GM12878 (cell line): ENCODE results near the gene CIAO2A. TPM values are rescaled to one million over a fixed set of nuclear protein-coding genes. Genes with fewer than 3 reads are reported as not detected.

Experiments used
- ATAC-seq: fragments of 200-7000 bp; cut with Tn5 transposase; 3 replicates; pipeline ENCODE4 v1.9.1; 2020; ENCODE audit warnings: mild to moderate bottlenecking, moderate library complexity
- BruUV-seq: library from RNA; stranded (reverse); fragments of 400-500 nt; replicated peaks from 2 replicates; lab custom pipeline; 2021; lab: Mats Ljungman, UMichigan
- CTCF ChIA-PET: fragments of 300-600 bp; sonication (Branson Sonifier 250); formaldehyde crosslinking; extraction: SDS; loops from one replicate; lab custom pipeline; 2021; ENCODE audit warnings: inconsistent platforms; lab: Yijun Ruan, JAX
- POLR2A ChIA-PET: fragments of 350-600 bp; formaldehyde crosslinking; extraction: SDS; loops from one replicate; lab custom pipeline; 2021; ENCODE audit warnings: inconsistent platforms; lab: Charles Lee
- RAD21 ChIA-PET: fragments of 300-600 bp; sonication (Branson Sonifier 250); formaldehyde crosslinking; loops from one replicate; lab custom pipeline; 2023; ENCODE audit warnings: antibody characterized with exemption; ENCODE audit not compliant: unreplicated experiment; lab: Charles Lee
- SMC1A ChIA-PET: fragments of 300-600 bp; sonication (Branson Sonifier 250); formaldehyde crosslinking; loops from one replicate; lab custom pipeline; 2023; ENCODE audit not compliant: unreplicated experiment, uncharacterized antibody; lab: Charles Lee
- DNase-seq: peaks from one replicate; pipeline ENCODE4 v3.0.0-alpha.2; 2011; ENCODE audit warnings: low read depth, low spot score
- FAIRE-seq: peaks from 3 replicates; lab custom pipeline; 2011; peaks lifted over from hg19 to GRCh38; lab: Jason Lieb, UNC
- H2AFZ ChIP-seq: 2 replicates; pipeline ENCODE4 v1.6.0; 2011; ENCODE audit warnings: low read depth, low read length, control low read depth; ENCODE audit not compliant: control insufficient read depth
- H3K27ac ChIP-seq: 2 replicates; pipeline ENCODE4 v1.5.1; 2011; ENCODE audit warnings: control low read depth; ENCODE audit not compliant: control insufficient read depth, insufficient read depth
- H3K27me3 ChIP-seq, 2 experiments: replicated peaks in 1 of 2; 2 replicates each; pipeline versions ENCODE4 v1.6.0 to v1.6.1; 2011; ENCODE audit warnings: low read length in 1 of 2; ENCODE audit not compliant: control insufficient read depth in 2 of 2, insufficient read depth in 2 of 2
- H3K36me3 ChIP-seq, 2 experiments: 2 replicates each; pipeline ENCODE4 v1.5.1; 2011; ENCODE audit warnings: low read length in 1 of 2; ENCODE audit not compliant: control insufficient read depth in 2 of 2, insufficient read depth in 2 of 2
- H3K4me1 ChIP-seq: 2 replicates; pipeline ENCODE4 v1.6.1; 2011; ENCODE audit warnings: mild to moderate bottlenecking, low read length, moderate library complexity, mixed read lengths; ENCODE audit not compliant: control insufficient read depth, insufficient read depth
- H3K4me2 ChIP-seq: 2 replicates; pipeline ENCODE4 v1.6.0; 2011; ENCODE audit warnings: control low read depth; ENCODE audit not compliant: control insufficient read depth, insufficient read depth
- H3K4me3 ChIP-seq: fragments of 200-600 bp; sonication (generic); 2 replicates; pipeline ENCODE4 v1.5.1; 2016
- H3K79me2 ChIP-seq: 2 replicates; pipeline ENCODE4 v1.6.0; 2011; ENCODE audit warnings: low read length; ENCODE audit not compliant: control insufficient read depth, insufficient read depth
- H3K9ac ChIP-seq: 2 replicates; pipeline ENCODE4 v1.8.0; 2011; ENCODE audit warnings: low read length, control low read depth, mixed read lengths; ENCODE audit not compliant: control insufficient read depth, insufficient read depth
- H3K9me3 ChIP-seq: replicated peaks from 3 replicates; pipeline ENCODE4 v1.5.1; 2011; ENCODE audit warnings: mild to moderate bottlenecking, low read length; ENCODE audit not compliant: control insufficient read depth, insufficient read depth
- H4K20me1 ChIP-seq: 2 replicates; pipeline ENCODE4 v1.6.0; 2011; ENCODE audit not compliant: control insufficient read depth, insufficient read depth
- BACH1 ChIP-seq: fragments of 450-650 bp; IDR thresholded peaks from 2 replicates; pipeline ENCODE4 v1.6.1; 2017; ENCODE audit warnings: mild to moderate bottlenecking, borderline replicate concordance
- CBX5 ChIP-seq: sonication (generic); IDR thresholded peaks from 2 replicates; pipeline ENCODE4 v1.6.1; 2016; ENCODE audit warnings: low read depth, moderate library complexity, mild to moderate bottlenecking, inconsistent platforms
- FOXM1 ChIP-seq: IDR thresholded peaks from 2 replicates; pipeline ENCODE4 v1.6.1; 2012; ENCODE audit warnings: low read depth, mild to moderate bottlenecking, inconsistent platforms, low read length, moderate library complexity
- SMAD1 ChIP-seq: fragments of 450-650 bp; IDR thresholded peaks from 2 replicates; pipeline ENCODE4 v1.6.1; 2018; ENCODE audit warnings: mild to moderate bottlenecking, low read depth; ENCODE audit not compliant: partially characterized antibody
- SREBF1 ChIP-seq: IDR thresholded peaks from 2 replicates; pipeline ENCODE4 v1.6.1; 2012; ENCODE audit warnings: mild to moderate bottlenecking, low read length
- ZBTB11 ChIP-seq: fragments of 450-650 bp; formaldehyde crosslinking; IDR thresholded peaks from 2 replicates; pipeline ENCODE4 v1.5.0; 2022; ENCODE audit warnings: mild to moderate bottlenecking, missing genetic modification characterization
- WGBS: methylation state at CpG from one replicate; pipeline ENCODE4 v1.1.6; 2016; ENCODE audit warnings: low lambda C conversion rate; ENCODE audit not compliant: insufficient replicate concordance, insufficient coverage; ENCODE audit errors: missing lambda C conversion rate; 5-methylcytosine and 5-hydroxymethylcytosine counted together
- in situ Hi-C: fragments of 300-500 bp; cut with MboI; formaldehyde crosslinking; loops from 9 replicates; pipeline ENCODE4 v1.14.3; 2018; ENCODE audit warnings: mixed read lengths
- intact Hi-C: fragments of 100-400 bp; cut with micrococcal nuclease; formaldehyde crosslinking; loops from one replicate; pipeline ENCODE4 v1.14.2; 2022; ENCODE audit not compliant: unreplicated experiment
- polyA plus RNA-seq, 11 experiments: library from polyadenylated mRNA; depleted of rRNA in 4 of 11; unstranded in 6 of 11; stranded (reverse) in 5 of 11; fragments of >200 nt; fragmentation: Nextera tagmentation in 4 of 11; fragmentation: Illumina TruSeq in 1 of 11; extraction: Ambion mirVana in 4 of 11; extraction: Trizol in 1 of 11; gene quantifications; 1 replicate in 1 of 11; 2 replicates in 10 of 11; pipeline versions ENCODE4 v1.2.1 to v1.2.3, GENCODE V29; 2011 to 2016; ENCODE audit warnings: inconsistent platforms in 2 of 11, missing spikeins in 2 of 11, low read depth in 1 of 11
- total RNA-seq, 4 experiments: library from RNA; depleted of rRNA in 3 of 4; stranded (reverse); fragments of >200 nt in 3 of 4; fragmentation: Illumina TruSeq in 1 of 4; extraction: Trizol in 1 of 4; gene quantifications; 2 replicates each; pipeline versions ENCODE4 v1.2.1 to v1.2.3, GENCODE V29; 2013 to 2021

The CIAO2A gene
- total and polyA plus RNA-seq, 10 of the 15 experiments (the other 5 are each of a cell fraction or from before 2014, with no cell fraction given) = 94.5 to 400 (median 204) TPM

- peaks cover 90% of the 10 kb centered on the region for H3K79me2 ChIP-seq
- TF ChIP-seq SREBF1 = no peak
- TF ChIP-seq SMAD1 = no peak
- no peak for TF ChIP-seq FOXM1
- no peak for TF ChIP-seq ZBTB11 (CRISPR knock-in tag)
- TF ChIP-seq BACH1 = no peak
- TF ChIP-seq CBX5 = no peak
- TF ChIP-seq, all 136 proteins: peak for 0
- peak overlapping the region; percentile 59 for H3K4me2 ChIP-seq
- H4K20me1 ChIP-seq = no peaks in the 10 kb centered on the region
- BruUV-seq = no TSS peak
- no peak overlapping the region for H2AFZ ChIP-seq
- ChIA-PET RAD21 (interaction anchor here (1.4 to 1.6 kb wide), 3 partner anchors 10 to 54 kb away, joined by 4 to 12 read pairs (median 6); no protein-coding TSS in a partner anchor), SMC1A (interaction anchor here (0.8 to 2.9 kb wide), 10 partner anchors 10 to 217 kb away, joined by 3 to 14 read pairs (median 4); partner anchors contain the start of gene PPIB), POLR2A (interaction anchor here (0.6 to 2.2 kb wide), 5 partner anchors 8 to 58 kb away, joined by 3 to 13 read pairs (median 7); no protein-coding TSS in a partner anchor), CTCF (interaction anchor here (0.7 to 5.1 kb wide), 5 partner anchors 11 to 58 kb away, joined by 3 to 46 read pairs (median 5); no protein-coding TSS in a partner anchor)
- intact Hi-C loops (loop anchor here (10.0 kb wide), 3 partner anchors 285 to 625 kb away; partner anchors contain the start of genes PCLAF, TRIP4 and USP3), in situ Hi-C loops (no loop called here)
- H3K27me3 ChIP-seq = no peaks in the 10 kb centered on the region
- DNase-seq = no peak
- peak overlapping the region; percentile 27; the same call in 1 of the 2 replicates for H3K4me3 ChIP-seq
- no peak overlapping the region for H3K27ac ChIP-seq
- no peaks in the 10 kb centered on the region; the same call in 2 of the 3 replicates for H3K9me3 ChIP-seq
- no peaks in the 10 kb centered on the region; a peak in 1 of 4 replicates for H3K36me3 ChIP-seq
- ATAC-seq = no peak
- WGBS = 95% methylated on average over 2 of the region's 2 CpGs
- peak overlapping the region; percentile 4; the same call in 1 of the 2 replicates for H3K9ac ChIP-seq
- FAIRE-seq = no peak
- peaks cover 19% of the 10 kb centered on the region for H3K4me1 ChIP-seq
Measured at GRCh38 chr15:64099379-64099778, 5.7 kb upstream of the CIAO2A start.
